ENCODE results near the gene SLC43A2.

SLC43A2 gene

GRCh38 chr17:1650731-1651558, 22.3 kb upstream of the SLC43A2 start:
- H3K36me3 ChIP-seq (ENCODE audit: control insufficient read depth in 5 of 5, insufficient read depth in 5 of 5, low read length in 5 of 5): peaks cover 10 to 71% (median 57%) of the 10 kb centered on the region in 5 donors
- peak overlapping the region; percentile 96 for H3K27ac ChIP-seq (ENCODE audit: low read depth, low read length)
- no peaks in the 10 kb centered on the region for H3K9me3 ChIP-seq (ENCODE audit: control insufficient read depth in 5 of 5, low read length in 5 of 5)
- H3K4me1 ChIP-seq (ENCODE audit: control insufficient read depth in 5 of 5, insufficient read depth in 5 of 5, low read length in 5 of 5): peaks cover 15 to 46% (median 38%) of the 10 kb centered on the region in 5 donors
- H3K27me3 ChIP-seq (ENCODE audit: control insufficient read depth in 5 of 5, insufficient read depth in 4 of 5, low read length in 5 of 5): no peaks in the 10 kb centered on the region
- peak overlapping the region in 2 of 5 donors; percentile 81 to 95 for H3K9ac ChIP-seq (ENCODE audit: low read length in 5 of 5)
- no peak overlapping the region for H3K4me3 ChIP-seq (ENCODE audit: low read depth in 1 of 5, low read length in 5 of 5)

- Histone ChIP-seq H3K27ac (ENCODE audit: low read depth, low read length) (peak within 1 kb of the TSS; percentile 96), H3K9ac (ENCODE audit: low read length in 5 of 5) (peak within 1 kb of the TSS; percentile 11 to 95 (median 81))
These were observed 21.3 kb upstream of the SLC43A2 start, which contains the start of gene RILP for GRCh38 chr17:1649844-1650501. Gene RILP (minus strand): TSS chr17:1649866. CDS start chr17:1649804, 62 bp downstream.

GRCh38 chr17:1648963-1649843, 20.6 kb upstream of the SLC43A2 start:
- H3K4me1 ChIP-seq (ENCODE audit: control insufficient read depth in 5 of 5, insufficient read depth in 5 of 5, low read length in 5 of 5): peaks cover 17 to 63% (median 54%) of the 10 kb centered on the region in 5 donors
- peaks cover 7 to 58% (median 49%) of the 10 kb centered on the region in 5 donors for H3K36me3 ChIP-seq (ENCODE audit: control insufficient read depth in 5 of 5, insufficient read depth in 5 of 5, low read length in 5 of 5)

More at GRCh38 chr17:1649844-1650501, 21.3 kb upstream of the SLC43A2 start, which contains the start of gene RILP:
- Histone ChIP-seq H3K27me3 (ENCODE audit: control insufficient read depth in 5 of 5, insufficient read depth in 4 of 5, low read length in 5 of 5) (no peaks in the 10 kb centered on the region), H3K4me3 (ENCODE audit: low read depth in 1 of 5, low read length in 5 of 5) (peak within 1 kb of the TSS; percentile 67 to 84 (median 74)), H3K4me1 (ENCODE audit: control insufficient read depth in 5 of 5, insufficient read depth in 5 of 5, low read length in 5 of 5) (peaks cover 17 to 55% (median 46%) of the 10 kb centered on the region in 5 donors), H3K36me3 (ENCODE audit: control insufficient read depth in 5 of 5, insufficient read depth in 5 of 5, low read length in 5 of 5) (peaks cover 10 to 64% (median 53%) of the 10 kb centered on the region in 5 donors), H3K9me3 (ENCODE audit: control insufficient read depth in 5 of 5, low read length in 5 of 5) (no peaks in the 10 kb centered on the region)

GRCh38 chr17:1648173-1648962, 19.7 kb upstream of the SLC43A2 start:
- Histone ChIP-seq H3K27ac (ENCODE audit: low read depth, low read length) (peak overlapping the region; percentile 65), H3K4me1 (ENCODE audit: control insufficient read depth in 5 of 5, insufficient read depth in 5 of 5, low read length in 5 of 5) (peaks cover 17 to 71% (median 59%) of the 10 kb centered on the region in 5 donors), H3K9me3 (ENCODE audit: control insufficient read depth in 5 of 5, low read length in 5 of 5) (no peaks in the 10 kb centered on the region), H3K27me3 (ENCODE audit: control insufficient read depth in 5 of 5, insufficient read depth in 4 of 5, low read length in 5 of 5) (no peaks in the 10 kb centered on the region), H3K36me3 (ENCODE audit: control insufficient read depth in 5 of 5, insufficient read depth in 5 of 5, low read length in 5 of 5) (peaks cover 5 to 50% (median 41%) of the 10 kb centered on the region in 5 donors), H3K4me3 (ENCODE audit: low read depth in 1 of 5, low read length in 5 of 5) (peak overlapping the region; percentile 67 to 74 (median 69)), H3K9ac (ENCODE audit: low read length in 5 of 5) (peak overlapping the region in 4 of 5 donors; percentile 1 to 81 (median 68))

More at GRCh38 chr17:1648963-1649843, 20.6 kb upstream of the SLC43A2 start:
- no peaks in the 10 kb centered on the region for H3K9me3 ChIP-seq (ENCODE audit: control insufficient read depth in 5 of 5, low read length in 5 of 5)
- no peaks in the 10 kb centered on the region for H3K27me3 ChIP-seq (ENCODE audit: control insufficient read depth in 5 of 5, insufficient read depth in 4 of 5, low read length in 5 of 5)
- H3K9ac ChIP-seq (ENCODE audit: low read length in 5 of 5): peak overlapping the region in 4 of 5 donors; percentile 73 to 95 (median 82)
- H3K27ac ChIP-seq (ENCODE audit: low read depth, low read length): peak overlapping the region; percentile 96
- H3K4me3 ChIP-seq (ENCODE audit: low read depth in 1 of 5, low read length in 5 of 5): peak overlapping the region; percentile 66 to 84 (median 74)

GRCh38 chr17:1647802-1648171, 19.2 kb upstream of the SLC43A2 start:
- H3K4me1 ChIP-seq (ENCODE audit: control insufficient read depth in 5 of 5, insufficient read depth in 5 of 5, low read length in 5 of 5): peaks cover 17 to 73% (median 59%) of the 10 kb centered on the region in 5 donors

GRCh38 chr17:1646199-1646875, 17.7 kb upstream of the SLC43A2 start:
- Histone ChIP-seq H3K36me3 (ENCODE audit: control insufficient read depth in 5 of 5, insufficient read depth in 5 of 5, low read length in 5 of 5) (peaks cover 0 to 30% (median 22%) of the 10 kb centered on the region in 5 donors), H3K27ac (ENCODE audit: low read depth, low read length) (peak overlapping the region; percentile 84), H3K9me3 (ENCODE audit: control insufficient read depth in 5 of 5, low read length in 5 of 5) (no peaks in the 10 kb centered on the region), H3K4me1 (ENCODE audit: control insufficient read depth in 5 of 5, insufficient read depth in 5 of 5, low read length in 5 of 5) (peaks cover 17 to 73% (median 59%) of the 10 kb centered on the region in 5 donors), H3K9ac (ENCODE audit: low read length in 5 of 5) (peak overlapping the region in 4 of 5 donors; percentile 34 to 92 (median 76)), H3K4me3 (ENCODE audit: low read depth in 1 of 5, low read length in 5 of 5) (peak overlapping the region in 4 of 5 donors; percentile 35 to 85 (median 68)), H3K27me3 (ENCODE audit: control insufficient read depth in 5 of 5, insufficient read depth in 4 of 5, low read length in 5 of 5) (no peaks in the 10 kb centered on the region)

More at GRCh38 chr17:1647802-1648171, 19.2 kb upstream of the SLC43A2 start:
- Histone ChIP-seq H3K27ac (ENCODE audit: low read depth, low read length) (peak overlapping the region; percentile 65), H3K9ac (ENCODE audit: low read length in 5 of 5) (peak overlapping the region; percentile 1 to 81 (median 65)), H3K36me3 (ENCODE audit: control insufficient read depth in 5 of 5, insufficient read depth in 5 of 5, low read length in 5 of 5) (peaks cover 2 to 44% (median 37%) of the 10 kb centered on the region in 5 donors), H3K4me3 (ENCODE audit: low read depth in 1 of 5, low read length in 5 of 5) (peak overlapping the region; percentile 67 to 74 (median 69)), H3K27me3 (ENCODE audit: control insufficient read depth in 5 of 5, insufficient read depth in 4 of 5, low read length in 5 of 5) (no peaks in the 10 kb centered on the region), H3K9me3 (ENCODE audit: control insufficient read depth in 5 of 5, low read length in 5 of 5) (no peaks in the 10 kb centered on the region)

- Histone ChIP-seq H3K36me3 (ENCODE audit: control insufficient read depth in 5 of 5, insufficient read depth in 5 of 5, low read length in 5 of 5) (peaks cover 0 to 27% (median 15%) of the 10 kb centered on the region in 5 donors), H3K9me3 (ENCODE audit: control insufficient read depth in 5 of 5, low read length in 5 of 5) (no peaks in the 10 kb centered on the region), H3K27me3 (ENCODE audit: control insufficient read depth in 5 of 5, insufficient read depth in 4 of 5, low read length in 5 of 5) (no peaks in the 10 kb centered on the region), H3K27ac (ENCODE audit: low read depth, low read length) (peak within 1 kb of the TSS; percentile 84), H3K4me1 (ENCODE audit: control insufficient read depth in 5 of 5, insufficient read depth in 5 of 5, low read length in 5 of 5) (peaks cover 12 to 66% (median 55%) of the 10 kb centered on the region in 5 donors), H3K4me3 (ENCODE audit: low read depth in 1 of 5, low read length in 5 of 5) (peak within 1 kb of the TSS; percentile 43 to 85 (median 70)), H3K9ac (ENCODE audit: low read length in 5 of 5) (peak within 1 kb of the TSS; percentile 34 to 92 (median 75))
These were observed 16.9 kb upstream of the SLC43A2 start, which contains the start of gene SCARF1 for GRCh38 chr17:1645207-1646171. Gene SCARF1 (minus strand): TSS chr17:1645732. CDS start chr17:1645697, 35 bp downstream.

Data from subcutaneous abdominal adipose tissue (tissue), 5 donors.